ENCODE results near the gene SPAAR.

DNA sequence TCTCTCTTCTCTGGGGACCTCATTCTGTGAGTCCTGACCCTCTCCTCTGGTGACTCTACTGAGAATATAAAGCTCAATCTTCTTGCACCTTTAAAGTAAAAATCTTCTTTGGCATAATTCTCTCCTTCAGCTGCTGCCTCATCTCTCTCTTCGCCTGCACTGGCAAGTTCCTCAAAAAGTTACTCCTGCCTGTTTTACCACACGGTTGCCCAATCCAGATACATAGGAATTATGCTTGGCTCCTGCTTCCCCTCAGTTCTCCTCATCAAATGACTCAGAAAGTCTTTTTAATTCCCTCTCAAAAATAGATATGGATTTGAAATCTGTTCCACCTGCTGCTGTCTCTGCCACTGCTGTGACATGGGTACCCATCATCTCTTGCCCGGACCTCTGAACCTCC, 17.6 kb upstream of the SPAAR start:
- TF ChIP-seq, protein P1, sequence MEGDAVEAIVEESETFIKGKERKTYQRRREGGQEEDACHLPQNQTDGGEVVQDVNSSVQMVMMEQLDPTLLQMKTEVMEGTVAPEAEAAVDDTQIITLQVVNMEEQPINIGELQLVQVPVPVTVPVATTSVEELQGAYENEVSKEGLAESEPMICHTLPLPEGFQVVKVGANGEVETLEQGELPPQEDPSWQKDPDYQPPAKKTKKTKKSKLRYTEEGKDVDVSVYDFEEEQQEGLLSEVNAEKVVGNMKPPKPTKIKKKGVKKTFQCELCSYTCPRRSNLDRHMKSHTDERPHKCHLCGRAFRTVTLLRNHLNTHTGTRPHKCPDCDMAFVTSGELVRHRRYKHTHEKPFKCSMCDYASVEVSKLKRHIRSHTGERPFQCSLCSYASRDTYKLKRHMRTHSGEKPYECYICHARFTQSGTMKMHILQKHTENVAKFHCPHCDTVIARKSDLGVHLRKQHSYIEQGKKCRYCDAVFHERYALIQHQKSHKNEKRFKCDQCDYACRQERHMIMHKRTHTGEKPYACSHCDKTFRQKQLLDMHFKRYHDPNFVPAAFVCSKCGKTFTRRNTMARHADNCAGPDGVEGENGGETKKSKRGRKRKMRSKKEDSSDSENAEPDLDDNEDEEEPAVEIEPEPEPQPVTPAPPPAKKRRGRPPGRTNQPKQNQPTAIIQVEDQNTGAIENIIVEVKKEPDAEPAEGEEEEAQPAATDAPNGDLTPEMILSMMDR (IDR thresholded peaks at IDR 0.05): no peak
- TF ChIP-seq POLR2A (IDR thresholded peaks at IDR 0.05): no peak

All from heart left ventricle (tissue), 13 donors.